Fibroblast of the aortic adventitia (primary cell): Measurements from ENCODE around the gene HS3ST1. TPM values are rescaled to one million over a fixed set of nuclear protein-coding genes. Genes with fewer than 3 reads are reported as not detected.
"Not testable (repeated sequence)": the region's sequence is repeated elsewhere in the genome, so short reads cannot be mapped to it uniquely, and the experiment has no call there.

Experiments
- DNase-seq: peaks from one replicate; pipeline ENCODE4 v3.0.0-alpha.2; 2010; ENCODE audit warnings: low read depth
- H3K4me3 ChIP-seq: 2 replicates; pipeline ENCODE4 v1.5.1; 2011; ENCODE audit warnings: low read depth, mild to moderate bottlenecking, control low read depth, low read length, moderate library complexity
- total RNA-seq: library from RNA; depleted of rRNA; stranded (reverse); fragments of >200 nt; gene quantifications from 2 replicates; pipeline ENCODE4 v1.2.3, GENCODE V29; 2012; ENCODE audit warnings: low replicate concordance
- TF ChIP-seq, protein P1 (sequence below): IDR thresholded peaks from 2 replicates; pipeline ENCODE4 v1.5.1; 2011; ENCODE audit warnings: mild to moderate bottlenecking, low read length, control low read depth, inconsistent platforms; ENCODE audit not compliant: insufficient read depth

HS3ST1 gene
- total RNA-seq, 1 donor = 2.5 TPM

GRCh38 chr4:11399461-11399971, 29.2 kb downstream of the HS3ST1 start:
- no peak for DNase-seq
- no peak overlapping the region for H3K4me3 ChIP-seq
- TF ChIP-seq, protein P1, sequence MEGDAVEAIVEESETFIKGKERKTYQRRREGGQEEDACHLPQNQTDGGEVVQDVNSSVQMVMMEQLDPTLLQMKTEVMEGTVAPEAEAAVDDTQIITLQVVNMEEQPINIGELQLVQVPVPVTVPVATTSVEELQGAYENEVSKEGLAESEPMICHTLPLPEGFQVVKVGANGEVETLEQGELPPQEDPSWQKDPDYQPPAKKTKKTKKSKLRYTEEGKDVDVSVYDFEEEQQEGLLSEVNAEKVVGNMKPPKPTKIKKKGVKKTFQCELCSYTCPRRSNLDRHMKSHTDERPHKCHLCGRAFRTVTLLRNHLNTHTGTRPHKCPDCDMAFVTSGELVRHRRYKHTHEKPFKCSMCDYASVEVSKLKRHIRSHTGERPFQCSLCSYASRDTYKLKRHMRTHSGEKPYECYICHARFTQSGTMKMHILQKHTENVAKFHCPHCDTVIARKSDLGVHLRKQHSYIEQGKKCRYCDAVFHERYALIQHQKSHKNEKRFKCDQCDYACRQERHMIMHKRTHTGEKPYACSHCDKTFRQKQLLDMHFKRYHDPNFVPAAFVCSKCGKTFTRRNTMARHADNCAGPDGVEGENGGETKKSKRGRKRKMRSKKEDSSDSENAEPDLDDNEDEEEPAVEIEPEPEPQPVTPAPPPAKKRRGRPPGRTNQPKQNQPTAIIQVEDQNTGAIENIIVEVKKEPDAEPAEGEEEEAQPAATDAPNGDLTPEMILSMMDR = no peak

DNA sequence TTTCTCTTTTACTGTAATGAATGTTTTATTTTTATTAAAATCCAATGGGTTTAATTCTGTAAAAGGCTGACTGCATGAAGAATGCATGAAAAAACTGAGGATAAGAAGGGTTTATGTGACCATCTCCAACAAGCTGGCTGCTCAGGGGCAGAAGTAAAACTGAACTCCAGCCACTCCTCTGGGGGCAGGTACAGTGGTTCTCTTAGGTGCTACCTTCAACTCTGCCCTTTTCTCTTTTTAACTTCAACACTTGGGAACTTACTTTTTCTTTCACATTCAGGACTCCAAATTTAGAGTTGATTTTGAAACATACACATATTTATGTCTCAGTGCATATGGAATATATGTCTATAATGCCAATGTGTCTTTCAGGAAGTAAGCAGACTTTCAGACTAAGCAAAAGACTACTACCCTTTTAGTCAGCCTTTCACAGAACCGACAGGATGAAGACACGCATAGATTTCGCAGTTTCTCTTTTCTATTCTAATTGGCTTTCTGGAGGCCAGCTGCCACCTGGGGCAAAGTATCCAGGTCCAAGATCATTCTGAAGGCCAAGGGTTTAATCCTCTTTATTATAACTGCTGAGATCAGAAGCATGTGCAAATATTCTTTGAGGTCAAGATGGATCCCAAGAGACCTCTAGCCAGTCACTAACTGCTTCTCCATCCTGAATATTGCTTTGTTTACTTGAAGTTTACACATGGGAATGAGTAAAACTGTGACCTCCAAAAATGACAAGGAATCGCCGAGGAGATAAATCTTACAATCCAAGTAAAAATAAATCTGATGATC, 30.7 kb downstream of the HS3ST1 start:
- DNase-seq = no peak
- TF ChIP-seq, protein P1 = no peak
- H3K4me3 ChIP-seq = no peak overlapping the region

GRCh38 chr4:11397146-11397545, 31.5 kb downstream of the HS3ST1 start:
- H3K4me3 ChIP-seq = no peak overlapping the region
- TF ChIP-seq, protein P1 = no peak
- no peak for DNase-seq

GRCh38 chr4:11393551-11393950, 35.1 kb downstream of the HS3ST1 start:
- TF ChIP-seq, protein P1 = no peak
- no peak for DNase-seq
- H3K4me3 ChIP-seq = no peak overlapping the region

- H3K4me3 ChIP-seq, DNase-seq: not testable (repeated sequence)
Observed at GRCh38 chr4:11384072-11384471, 44.6 kb downstream of the HS3ST1 start.

- TF ChIP-seq, protein P1 = no peak
- no peak overlapping the region for H3K4me3 ChIP-seq
- no peak for DNase-seq
Observed at GRCh38 chr4:11376571-11376970, 52.1 kb downstream of the HS3ST1 start.

DNA sequence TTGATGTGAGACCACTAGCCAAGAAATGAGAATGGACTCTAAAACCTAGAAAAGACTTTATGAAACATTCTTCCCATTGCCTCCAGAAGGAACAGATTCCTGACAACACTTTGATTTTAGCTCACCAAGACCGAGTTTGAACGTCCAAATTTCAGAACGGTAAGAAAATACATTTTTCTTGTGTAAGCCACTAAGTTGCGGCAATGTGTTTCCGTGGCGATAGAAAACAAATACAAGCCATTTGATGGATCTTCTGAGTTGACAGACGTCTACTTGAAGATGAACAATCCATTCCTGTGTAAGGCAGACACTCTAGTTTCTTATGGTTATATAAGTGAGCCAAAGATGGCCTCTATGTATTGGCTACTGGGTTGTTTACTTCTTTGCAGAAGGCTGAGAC, 52.5 kb downstream of the HS3ST1 start:
- DNase-seq = no peak
- H3K4me3 ChIP-seq = no peak overlapping the region
- TF ChIP-seq, protein P1 = no peak
